Measurements from ENCODE around the gene GLRX2. TPM values are rescaled to one million over a fixed set of nuclear protein-coding genes. Genes with fewer than 3 reads are reported as not detected.
"Not testable (repeated sequence)": the region's sequence is repeated elsewhere in the genome, so short reads cannot be mapped to it uniquely, and the experiment has no call there.

GLRX2 gene
- polyA plus RNA-seq, 3 donors: 9.0 to 16.8 (median 15.9) TPM

GRCh38 chr1:193077991-193078390 lies 27.2 kb downstream of the GLRX2 start:
- no peak overlapping the region for H3K27ac ChIP-seq (ENCODE audit: low read depth, low read length)

GRCh38 chr1:193070942-193071341 lies 34.3 kb downstream of the GLRX2 start:
- no peak overlapping the region for H3K27ac ChIP-seq (ENCODE audit: low read depth, low read length)
- WGBS, 3 donors: 68 to 76% (median 72%) methylated on average over 5 of the region's 5 CpGs

GRCh38 chr1:193070386-193070753 lies 34.8 kb downstream of the GLRX2 start:
- H3K27ac ChIP-seq (ENCODE audit: low read depth, low read length): no peak overlapping the region
- 62 to 90% (median 66%) methylated on average over 2 of the region's 2 CpGs for WGBS, 3 donors

GRCh38 chr1:193069748-193070385 lies 35.3 kb downstream of the GLRX2 start:
- 76 to 89% (median 84%) methylated on average over 4 of the region's 4 CpGs for WGBS, 3 donors
- H3K27ac ChIP-seq (ENCODE audit: low read depth, low read length): no peak overlapping the region

- no peak overlapping the region for H3K27ac ChIP-seq (ENCODE audit: low read depth, low read length)
Observed at GRCh38 chr1:193068013-193068412, 37.2 kb downstream of the GLRX2 start.

GRCh38 chr1:193066606-193067005 lies 38.6 kb downstream of the GLRX2 start:
- no peak overlapping the region for H3K27ac ChIP-seq (ENCODE audit: low read depth, low read length)
- 89 to 93% (median 90%) methylated on average over 4 of the region's 4 CpGs for WGBS, 3 donors

- H3K27ac ChIP-seq (ENCODE audit: low read depth, low read length): no peak overlapping the region
Observed at GRCh38 chr1:193065954-193066353, 39.3 kb downstream of the GLRX2 start.

GRCh38 chr1:193062698-193063463 lies 42.3 kb downstream of the GLRX2 start:
- H3K27ac ChIP-seq (ENCODE audit: low read depth, low read length): no peak overlapping the region
- 90 to 96% (median 92%) methylated on average over 4 of the region's 4 CpGs for WGBS, 3 donors

- WGBS, 3 donors: 7 to 16% (median 16%) methylated on average over 2 of the region's 2 CpGs
- no peak overlapping the region for H3K27ac ChIP-seq (ENCODE audit: low read depth, low read length)
Observed at GRCh38 chr1:193060938-193061337, 44.3 kb downstream of the GLRX2 start.

GRCh38 chr1:193060406-193060805 lies 44.8 kb downstream of the GLRX2 start:
- 6 to 19% (median 12%) methylated on average over 4 of the region's 4 CpGs for WGBS, 3 donors
- no peak overlapping the region for H3K27ac ChIP-seq (ENCODE audit: low read depth, low read length)

- H3K27ac ChIP-seq (ENCODE audit: low read depth, low read length): peak overlapping the region; percentile 97
- WGBS, 3 donors: 0% methylated on average over 9 of the region's 9 CpGs
Observed at GRCh38 chr1:193060115-193060403, 45.2 kb downstream of the GLRX2 start.

GRCh38 chr1:193059282-193060114 lies 45.7 kb downstream of the GLRX2 start, which contains the start of the genes RO60 and UCHL5:
Gene RO60 (plus strand): TSS chr1:193059612. CDS start chr1:193069055, 9,443 bp downstream.
Gene UCHL5 (minus strand): TSS chr1:193059360. CDS start chr1:193059260, 100 bp downstream.
- 0 to 1% (median 0%) methylated on average over 73 to 74 of the region's 74 CpGs for WGBS, 3 donors

GRCh38 chr1:193058529-193059281 lies 46.5 kb downstream of the GLRX2 start:
- WGBS, 3 donors: 1% methylated on average over 37 of the region's 37 CpGs
- H3K27ac ChIP-seq (ENCODE audit: low read depth, low read length): peak overlapping the region; percentile 29

More at GRCh38 chr1:193059282-193060114, 45.7 kb downstream of the GLRX2 start, which contains the start of the genes RO60 and UCHL5:
- peak within 1 kb of the TSS; percentile 97 for H3K27ac ChIP-seq (ENCODE audit: low read depth, low read length)

- H3K27ac ChIP-seq (ENCODE audit: low read depth, low read length): no peak overlapping the region
- 60 to 93% (median 90%) methylated on average over 4 of the region's 4 CpGs for WGBS, 3 donors
Observed at GRCh38 chr1:193054169-193054675, 51.0 kb downstream of the GLRX2 start.

- not testable (repeated sequence) for H3K27ac ChIP-seq (ENCODE audit: low read depth, low read length)
- 94 to 97% (median 96%) methylated on average over 5 of the region's 5 CpGs for WGBS, 3 donors
Observed at GRCh38 chr1:193048913-193049312, 56.3 kb downstream of the GLRX2 start.
